ENCODE results near the gene FOXN1.

FOXN1 gene

GRCh38 chr17:28569446-28569845 lies 63.3 kb downstream of the FOXN1 start:
- H3K4me3 ChIP-seq (replicated peaks; ENCODE audit: low read depth, low read length): no peak overlapping the region
- no peak for TF ChIP-seq CTCF (IDR thresholded peaks at IDR 0.05; ENCODE audit: low read depth, low read length, missing control alignments)
- no peak for DNase-seq (ENCODE audit: extremely low read depth, low read depth)

- no peak for DNase-seq (ENCODE audit: extremely low read depth, low read depth)
- no peak for TF ChIP-seq CTCF (IDR thresholded peaks at IDR 0.05; ENCODE audit: low read depth, low read length, missing control alignments)
- peak overlapping the region; percentile 89 for H3K4me3 ChIP-seq (replicated peaks; ENCODE audit: low read depth, low read length)
Measured at GRCh38 chr17:28570716-28571360, 64.7 kb downstream of the FOXN1 start.

GRCh38 chr17:28571361-28572122 lies 65.4 kb downstream of the FOXN1 start, which contains the start of gene PIGS:
Gene PIGS (minus strand): TSS chr17:28571524. CDS start chr17:28571496, 28 bp downstream.
- peak; percentile 74 for DNase-seq (ENCODE audit: extremely low read depth, low read depth)

GRCh38 chr17:28572259-28573039 lies 66.3 kb downstream of the FOXN1 start:
- no peak for TF ChIP-seq CTCF (IDR thresholded peaks at IDR 0.05; ENCODE audit: low read depth, low read length, missing control alignments)
- H3K4me3 ChIP-seq (replicated peaks; ENCODE audit: low read depth, low read length): peak overlapping the region; percentile 89
- DNase-seq (ENCODE audit: extremely low read depth, low read depth): no peak

More at GRCh38 chr17:28571361-28572122, 65.4 kb downstream of the FOXN1 start, which contains the start of gene PIGS:
- H3K4me3 ChIP-seq (replicated peaks; ENCODE audit: low read depth, low read length): peak within 1 kb of the TSS; percentile 89
- TF ChIP-seq CTCF (IDR thresholded peaks at IDR 0.05; ENCODE audit: low read depth, low read length, missing control alignments): no peak

- no peak for DNase-seq (ENCODE audit: extremely low read depth, low read depth)
- H3K4me3 ChIP-seq (replicated peaks; ENCODE audit: low read depth, low read length): no peak overlapping the region
- TF ChIP-seq CTCF (IDR thresholded peaks at IDR 0.05; ENCODE audit: low read depth, low read length, missing control alignments): no peak
Measured at GRCh38 chr17:28573040-28573380, 66.9 kb downstream of the FOXN1 start.

- H3K4me3 ChIP-seq (replicated peaks; ENCODE audit: low read depth, low read length): no peak overlapping the region
- no peak for TF ChIP-seq CTCF (IDR thresholded peaks at IDR 0.05; ENCODE audit: low read depth, low read length, missing control alignments)
- DNase-seq (ENCODE audit: extremely low read depth, low read depth): no peak
Measured at GRCh38 chr17:28573521-28573920, 67.4 kb downstream of the FOXN1 start.
